PFSK-1 (cell line): Measurements from ENCODE around the gene BEGAIN.

Experiments used
- FOXP2 ChIP-seq: optimal IDR thresholded peaks from 2 replicates; pipeline ENCODE3; 2011; ENCODE audit warnings: borderline replicate concordance, control low read depth, inconsistent platforms; ENCODE audit not compliant: insufficient read depth; ENCODE audit errors: extremely low read length, extremely low read depth
- POLR2AphosphoS5 ChIP-seq: IDR thresholded peaks from 2 replicates; pipeline ENCODE4 v1.6.1; 2012; ENCODE audit warnings: low read depth, mild to moderate bottlenecking, control low read depth, low read length, moderate library complexity
- SIN3A ChIP-seq: IDR thresholded peaks from 2 replicates; pipeline ENCODE4 v1.6.1; 2012; ENCODE audit warnings: mild to moderate bottlenecking, low read length, moderate library complexity, borderline replicate concordance; ENCODE audit not compliant: insufficient read depth
- TAF1 ChIP-seq: IDR thresholded peaks from 2 replicates; pipeline ENCODE4 v1.6.1; 2012; ENCODE audit warnings: low read length, control low read depth, borderline replicate concordance; ENCODE audit not compliant: insufficient read depth
- TF ChIP-seq, protein P1 (sequence below), 2 experiments: IDR thresholded peaks; 2 replicates each; pipeline versions ENCODE4 v1.6.1 to v1.8.0; 2011 to 2012; ENCODE audit warnings: low read depth in 2 of 2, low read length in 2 of 2, control low read depth in 1 of 2, inconsistent platforms in 1 of 2, mild to moderate bottlenecking in 1 of 2, moderate library complexity in 1 of 2; ENCODE audit not compliant: insufficient read depth in 1 of 2

Gene BEGAIN

DNA sequence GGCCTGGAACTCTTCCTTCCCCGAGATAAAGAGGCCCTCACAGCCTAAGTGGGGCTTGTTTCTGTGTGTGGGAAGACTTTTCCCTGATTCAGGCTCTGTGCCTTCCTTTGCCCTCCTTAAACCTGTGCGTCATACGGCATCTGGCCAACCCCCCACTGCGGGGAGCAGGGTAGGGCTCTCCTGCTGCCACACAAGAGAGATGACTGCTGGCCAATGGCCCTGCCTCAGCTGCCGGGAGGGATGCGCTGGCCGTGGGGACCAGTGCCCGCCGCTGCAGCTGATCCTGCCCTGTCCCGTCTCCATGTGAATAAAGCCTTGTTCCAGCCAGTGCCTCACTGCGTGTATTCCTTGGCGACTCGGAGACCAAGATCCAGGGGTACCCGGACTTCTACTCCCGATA lies 42.5 kb upstream of the BEGAIN start:
- TF ChIP-seq, protein P1, sequence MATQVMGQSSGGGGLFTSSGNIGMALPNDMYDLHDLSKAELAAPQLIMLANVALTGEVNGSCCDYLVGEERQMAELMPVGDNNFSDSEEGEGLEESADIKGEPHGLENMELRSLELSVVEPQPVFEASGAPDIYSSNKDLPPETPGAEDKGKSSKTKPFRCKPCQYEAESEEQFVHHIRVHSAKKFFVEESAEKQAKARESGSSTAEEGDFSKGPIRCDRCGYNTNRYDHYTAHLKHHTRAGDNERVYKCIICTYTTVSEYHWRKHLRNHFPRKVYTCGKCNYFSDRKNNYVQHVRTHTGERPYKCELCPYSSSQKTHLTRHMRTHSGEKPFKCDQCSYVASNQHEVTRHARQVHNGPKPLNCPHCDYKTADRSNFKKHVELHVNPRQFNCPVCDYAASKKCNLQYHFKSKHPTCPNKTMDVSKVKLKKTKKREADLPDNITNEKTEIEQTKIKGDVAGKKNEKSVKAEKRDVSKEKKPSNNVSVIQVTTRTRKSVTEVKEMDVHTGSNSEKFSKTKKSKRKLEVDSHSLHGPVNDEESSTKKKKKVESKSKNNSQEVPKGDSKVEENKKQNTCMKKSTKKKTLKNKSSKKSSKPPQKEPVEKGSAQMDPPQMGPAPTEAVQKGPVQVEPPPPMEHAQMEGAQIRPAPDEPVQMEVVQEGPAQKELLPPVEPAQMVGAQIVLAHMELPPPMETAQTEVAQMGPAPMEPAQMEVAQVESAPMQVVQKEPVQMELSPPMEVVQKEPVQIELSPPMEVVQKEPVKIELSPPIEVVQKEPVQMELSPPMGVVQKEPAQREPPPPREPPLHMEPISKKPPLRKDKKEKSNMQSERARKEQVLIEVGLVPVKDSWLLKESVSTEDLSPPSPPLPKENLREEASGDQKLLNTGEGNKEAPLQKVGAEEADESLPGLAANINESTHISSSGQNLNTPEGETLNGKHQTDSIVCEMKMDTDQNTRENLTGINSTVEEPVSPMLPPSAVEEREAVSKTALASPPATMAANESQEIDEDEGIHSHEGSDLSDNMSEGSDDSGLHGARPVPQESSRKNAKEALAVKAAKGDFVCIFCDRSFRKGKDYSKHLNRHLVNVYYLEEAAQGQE (IDR thresholded peaks at IDR 0.05; ENCODE audit: insufficient read depth in 1 of 2, low read depth in 2 of 2, low read length in 2 of 2) = no peak
- no peak for TF ChIP-seq TAF1
- TF ChIP-seq POLR2AphosphoS5 = no peak
- TF ChIP-seq SIN3A = no peak
- no peak for TF ChIP-seq FOXP2

DNA sequence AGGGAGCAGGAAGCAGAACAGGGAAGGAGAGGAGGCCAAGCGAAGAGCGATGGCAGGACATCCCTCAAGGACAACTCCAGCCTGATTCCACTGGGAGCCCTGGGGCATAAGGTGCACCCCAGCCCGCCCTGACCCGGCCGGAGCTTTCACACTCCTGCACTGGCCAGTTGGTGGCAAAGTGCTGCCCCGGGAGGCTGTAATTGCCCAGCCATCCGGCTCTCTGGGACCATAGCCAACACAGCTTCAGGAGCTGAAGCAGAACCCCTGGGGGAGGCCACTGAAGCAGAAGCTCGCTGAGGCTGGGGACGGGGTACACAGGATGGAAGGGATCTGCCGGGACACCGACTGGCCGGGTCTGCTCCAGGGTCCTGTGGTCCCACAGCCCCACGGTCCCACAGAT lies 41.9 kb upstream of the BEGAIN start:
- TF ChIP-seq TAF1 (no peak), FOXP2 (no peak), SIN3A (no peak)

DNA sequence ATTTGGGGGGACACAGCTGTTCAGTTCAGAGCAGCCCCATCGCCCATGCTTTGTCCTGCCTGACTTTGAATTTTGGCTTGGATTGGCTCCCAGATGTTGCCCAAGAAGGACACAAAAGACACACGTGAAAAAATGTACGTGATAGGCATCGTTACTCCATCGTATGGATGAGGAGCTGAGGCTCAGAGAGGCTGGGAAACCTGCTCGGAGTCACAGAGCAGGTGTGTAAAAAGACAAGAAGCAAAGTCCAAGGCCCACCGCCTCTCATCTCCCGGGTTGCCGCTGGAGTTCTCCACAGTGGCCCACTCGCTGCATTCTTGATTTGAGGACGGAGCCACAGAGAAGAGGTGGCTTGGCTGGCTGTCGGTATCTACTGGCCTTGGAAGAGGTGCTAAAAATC lies 41.0 kb upstream of the BEGAIN start:
- TF ChIP-seq, protein P1 (IDR thresholded peaks at IDR 0.05; ENCODE audit: insufficient read depth in 1 of 2, low read depth in 2 of 2, low read length in 2 of 2) = no peak
- TF ChIP-seq POLR2AphosphoS5 (no peak), TAF1 (no peak), FOXP2 (no peak), SIN3A (no peak)

DNA sequence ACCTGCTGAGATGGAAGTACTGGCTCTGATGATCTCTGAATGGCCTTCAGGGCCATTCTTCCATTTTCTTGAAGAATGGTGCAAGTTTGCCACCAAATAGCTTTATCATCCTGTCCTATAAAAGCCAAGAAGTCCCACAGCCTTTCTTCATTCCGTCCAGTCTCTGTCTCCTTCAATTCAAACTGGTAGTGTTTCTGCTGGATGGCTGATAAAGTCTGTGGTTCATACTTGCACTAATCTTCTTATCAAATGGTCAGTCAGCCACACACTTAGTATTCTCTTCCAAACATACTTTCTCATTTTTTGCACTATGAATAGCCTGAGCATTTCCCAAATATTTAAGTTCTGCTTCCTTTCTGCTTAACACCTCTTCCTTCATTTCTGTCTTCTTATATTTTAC lies 39.4 kb upstream of the BEGAIN start:
- no peak for TF ChIP-seq FOXP2
- no peak for TF ChIP-seq TAF1
- TF ChIP-seq, protein P1 (IDR thresholded peaks at IDR 0.05; ENCODE audit: insufficient read depth in 1 of 2, low read depth in 2 of 2, low read length in 2 of 2) = no peak
- no peak for TF ChIP-seq POLR2AphosphoS5
- TF ChIP-seq SIN3A = no peak

DNA sequence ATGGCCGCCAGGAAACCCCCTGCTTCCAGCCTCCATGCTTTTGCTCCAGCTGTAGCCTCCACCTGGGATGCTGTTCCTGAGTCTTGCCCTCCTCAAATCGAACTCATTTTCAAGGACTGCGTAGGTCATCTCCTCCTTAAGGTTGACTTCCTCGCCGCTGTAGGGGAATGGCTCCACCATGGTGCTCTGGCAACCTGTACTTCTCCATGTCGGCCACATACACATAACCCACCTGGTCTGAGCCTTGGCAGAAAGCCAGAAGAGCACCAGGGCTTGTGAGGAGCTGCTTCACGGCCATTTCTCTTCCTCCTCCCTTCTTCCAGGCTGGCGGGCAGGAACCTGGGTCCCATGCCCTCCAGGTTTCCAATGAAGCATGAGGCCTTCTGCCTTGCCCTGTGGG lies 36.7 kb upstream of the BEGAIN start:
- TF ChIP-seq SIN3A (no peak), FOXP2 (no peak), POLR2AphosphoS5 (no peak), TAF1 (no peak)
- TF ChIP-seq, protein P1 (IDR thresholded peaks at IDR 0.05; ENCODE audit: insufficient read depth in 1 of 2, low read depth in 2 of 2, low read length in 2 of 2) = no peak
